Esophagus squamous epithelium (tissue), 5 donors: ENCODE results near the gene TRPC6. TPM values are rescaled to one million over a fixed set of nuclear protein-coding genes. Genes with fewer than 3 reads are reported as not detected.

Experiments used
- DNase-seq: peaks from one replicate; lab custom pipeline; 2025; lab: John Stamatoyannopoulos, UW
- H3K27ac ChIP-seq, 4 donors: fragments of 200-600 bp; sonication (generic); one replicate each; pipeline ENCODE4 v1.5.1; 2016 to 2019; ENCODE audit warnings: mild to moderate bottlenecking in 1 of 4
- H3K27me3 ChIP-seq, 4 donors: fragments of 200-600 bp; sonication (generic); 1 replicate in 3 of 4; 2 replicates in 1 of 4; pipeline versions ENCODE4 v1.5.1 to v1.6.0; 2017 to 2021; ENCODE audit warnings: antibody characterized with exemption in 1 of 4
- H3K36me3 ChIP-seq, 3 donors: fragments of 200-600 bp; sonication (generic); one replicate each; pipeline ENCODE4 v1.5.1; 2016 to 2019
- H3K4me1 ChIP-seq, 3 donors: fragments of 200-600 bp; sonication (generic); one replicate each; pipeline ENCODE4 v1.5.1; 2017 to 2019
- H3K4me3 ChIP-seq, 4 donors: fragments of 200-600 bp; sonication (generic); 1 replicate in 3 of 4; 2 replicates in 1 of 4; pipeline ENCODE4 v1.5.1; 2016 to 2019; ENCODE audit warnings: mild to moderate bottlenecking in 2 of 4, moderate library complexity in 1 of 4
- H3K9me3 ChIP-seq, 3 donors: fragments of 200-600 bp; sonication (generic); one replicate each; pipeline ENCODE4 v1.5.1; 2016 to 2019
- CTCF ChIP-seq, 6 experiments: fragments of 450-650 bp in 4 of 6; fragments of 200-600 bp in 2 of 6; sonication (generic) in 2 of 6; IDR thresholded peaks; one replicate each; pipeline ENCODE4 v1.5.1; 2016 to 2019; ENCODE audit warnings: antibody characterized with exemption in 6 of 6, mild to moderate bottlenecking in 4 of 6, moderate library complexity in 4 of 6
- POLR2A ChIP-seq, 4 donors: fragments of 450-650 bp; IDR thresholded peaks; one replicate each; pipeline ENCODE4 v1.6.1; 2017; ENCODE audit warnings: antibody characterized with exemption in 4 of 4, mild to moderate bottlenecking in 4 of 4, moderate library complexity in 3 of 4
- WGBS, 2 donors: methylation state at CpG; one replicate each; pipeline ENCODE4 v1.1.5; 2018; 5-methylcytosine and 5-hydroxymethylcytosine counted together
- intact Hi-C: fragments of 100-400 bp; cut with DNase I; formaldehyde crosslinking; loops from one replicate; pipeline ENCODE4 v1.15.0; 2022
- total RNA-seq, 4 donors: library from RNA; depleted of rRNA; stranded (reverse); fragments of >200 nt; gene quantifications; one replicate each; pipeline ENCODE4 v1.1.0, GENCODE V29; 2016
- donor health status: DM: yes; HTN: yes; CAD: no.

TRPC6 gene
- total RNA-seq, 4 donors from 2014 or later, result 1.2 to 15.4 (median 1.6) TPM

GRCh38 chr11:101446726-101447125 is 137.1 kb downstream of the TRPC6 start:
- no peak overlapping the region for H3K27ac ChIP-seq
- peaks cover 0 to 23% (median 0%) of the 10 kb centered on the region in 3 donors for H3K4me1 ChIP-seq
- intact Hi-C loops, result no loop called here
- no peaks in the 10 kb centered on the region for H3K9me3 ChIP-seq
- no peak for DNase-seq
- TF ChIP-seq CTCF (IDR thresholded peaks at IDR 0.05) (no peak), POLR2A (IDR thresholded peaks at IDR 0.05) (no peak)
- no peaks in the 10 kb centered on the region for H3K27me3 ChIP-seq
- H3K4me3 ChIP-seq, result no peak overlapping the region
- no peaks in the 10 kb centered on the region for H3K36me3 ChIP-seq

GRCh38 chr11:101446238-101446637 is 137.6 kb downstream of the TRPC6 start:
- H3K4me1 ChIP-seq, result peaks cover 0 to 23% (median 0%) of the 10 kb centered on the region in 3 donors

GRCh38 chr11:101445761-101446160 is 138.0 kb downstream of the TRPC6 start:
- intact Hi-C loops, result no loop called here
- no peaks in the 10 kb centered on the region for H3K27me3 ChIP-seq
- no peaks in the 10 kb centered on the region for H3K9me3 ChIP-seq
- no peak overlapping the region for H3K27ac ChIP-seq
- H3K36me3 ChIP-seq, result no peaks in the 10 kb centered on the region
- DNase-seq, result no peak
- H3K4me1 ChIP-seq, result peaks cover 0 to 23% (median 0%) of the 10 kb centered on the region in 3 donors
- TF ChIP-seq CTCF (IDR thresholded peaks at IDR 0.05) (no peak), POLR2A (IDR thresholded peaks at IDR 0.05) (no peak)
- no peak overlapping the region for H3K4me3 ChIP-seq

More at GRCh38 chr11:101446238-101446637, 137.6 kb downstream of the TRPC6 start:
- Histone ChIP-seq H3K4me3 (no peak overlapping the region), H3K36me3 (no peaks in the 10 kb centered on the region), H3K27ac (no peak overlapping the region), H3K9me3 (no peaks in the 10 kb centered on the region), H3K27me3 (no peaks in the 10 kb centered on the region)
- no peak for TF ChIP-seq CTCF (IDR thresholded peaks at IDR 0.05)
- no peak for TF ChIP-seq POLR2A (IDR thresholded peaks at IDR 0.05)
- 85 to 100% methylated on average over 1 of the region's 1 CpG for WGBS, 2 donors
- intact Hi-C loops, result no loop called here
- DNase-seq, result no peak

GRCh38 chr11:101444851-101445250 is 139.0 kb downstream of the TRPC6 start:
- H3K4me1 ChIP-seq, result peaks cover 0 to 23% (median 0%) of the 10 kb centered on the region in 3 donors
- WGBS, 2 donors, result 50 to 59% methylated on average over 1 of the region's 1 CpG
- no peaks in the 10 kb centered on the region for H3K36me3 ChIP-seq
- DNase-seq, result no peak
- TF ChIP-seq POLR2A (IDR thresholded peaks at IDR 0.05) (no peak), CTCF (IDR thresholded peaks at IDR 0.05) (no peak)
- H3K9me3 ChIP-seq, result no peaks in the 10 kb centered on the region
- H3K27me3 ChIP-seq, result no peaks in the 10 kb centered on the region
- H3K27ac ChIP-seq, result no peak overlapping the region
- H3K4me3 ChIP-seq, result no peak overlapping the region
- intact Hi-C loops, result no loop called here

- no peak for DNase-seq
- 19 to 27% methylated on average over 5 of the region's 5 CpGs for WGBS, 2 donors
- intact Hi-C loops, result no loop called here
- Histone ChIP-seq H3K4me3 (no peak overlapping the region), H3K27me3 (no peaks in the 10 kb centered on the region), H3K4me1 (peaks cover 0 to 23% (median 0%) of the 10 kb centered on the region in 3 donors), H3K9me3 (no peaks in the 10 kb centered on the region), H3K27ac (no peak overlapping the region), H3K36me3 (no peaks in the 10 kb centered on the region)
- no peak for TF ChIP-seq CTCF (IDR thresholded peaks at IDR 0.05)
- TF ChIP-seq POLR2A (IDR thresholded peaks at IDR 0.05), result no peak
Observed at GRCh38 chr11:101444164-101444563, 139.6 kb downstream of the TRPC6 start.
